ENCODE results near the gene HDAC4. TPM values are rescaled to one million over a fixed set of nuclear protein-coding genes. Genes with fewer than 3 reads are reported as not detected.

HDAC4 gene
- total RNA-seq, 1 donor from 2014 or later, result 33.9 TPM

DNA sequence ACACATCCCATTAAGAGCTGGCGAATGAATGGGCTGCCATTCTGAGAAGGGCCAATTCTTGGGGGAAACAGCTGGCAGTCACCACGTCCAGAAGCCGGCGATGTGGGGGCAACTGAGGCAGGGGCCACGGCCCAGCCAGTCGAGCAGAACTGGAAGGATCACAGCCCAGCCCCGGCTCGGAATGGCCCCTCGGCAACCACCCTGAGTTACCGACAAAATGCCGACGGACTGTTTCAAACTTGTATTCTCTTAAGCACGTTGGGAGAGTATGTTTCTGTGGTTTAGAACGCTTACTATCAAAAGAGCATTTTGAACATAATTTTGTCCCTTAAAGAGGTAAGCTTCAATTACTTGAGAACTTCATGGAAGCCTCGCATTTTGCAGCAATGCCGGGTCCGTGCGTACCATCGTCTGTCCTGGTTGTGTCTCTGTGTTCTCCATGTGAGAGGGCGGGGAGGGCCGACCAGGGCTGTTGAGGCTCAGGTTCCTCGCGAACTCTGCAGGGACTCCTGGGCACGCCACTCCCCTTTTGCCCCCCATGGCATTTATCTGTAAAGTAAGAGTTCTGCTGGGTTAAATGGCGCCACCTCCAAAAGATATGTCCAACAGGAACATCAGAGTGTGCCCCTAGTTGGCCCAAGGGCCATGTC is 397.1 kb downstream of the HDAC4 start:
- ATAC-seq, result no peak

DNA sequence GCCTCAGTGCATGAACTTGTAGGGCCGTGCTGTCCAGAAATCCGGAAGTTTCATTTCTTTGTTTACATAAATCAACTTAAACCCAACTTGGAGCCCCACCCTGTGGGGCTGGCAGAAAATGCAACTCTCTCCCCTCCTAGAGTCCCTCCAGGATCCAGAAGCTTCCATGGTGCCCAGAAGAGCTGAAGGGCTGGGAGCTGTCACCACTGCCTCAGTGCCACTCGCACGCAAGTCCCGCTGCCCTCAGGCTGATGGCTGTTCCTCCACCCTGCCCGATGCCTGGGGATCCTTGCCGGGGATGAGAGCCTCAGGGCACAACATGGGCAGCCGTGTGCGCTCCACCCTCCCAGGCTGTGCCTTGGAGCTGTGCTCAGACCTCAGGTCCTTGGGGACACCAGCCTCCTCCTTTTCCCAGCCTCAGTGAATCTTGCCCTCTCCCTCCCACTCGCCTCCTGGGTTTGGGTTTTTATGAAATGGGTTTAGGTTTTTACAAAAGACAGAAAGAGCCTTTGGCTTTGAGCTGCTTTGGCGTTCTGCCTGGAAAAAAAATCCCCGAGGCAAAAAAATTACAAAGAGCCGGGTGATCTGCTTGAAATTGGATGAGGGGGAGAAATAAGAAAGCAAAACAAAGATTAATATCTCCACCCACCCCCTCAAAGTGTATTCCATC is 397.7 kb downstream of the HDAC4 start:
- no peak for ATAC-seq

DNA sequence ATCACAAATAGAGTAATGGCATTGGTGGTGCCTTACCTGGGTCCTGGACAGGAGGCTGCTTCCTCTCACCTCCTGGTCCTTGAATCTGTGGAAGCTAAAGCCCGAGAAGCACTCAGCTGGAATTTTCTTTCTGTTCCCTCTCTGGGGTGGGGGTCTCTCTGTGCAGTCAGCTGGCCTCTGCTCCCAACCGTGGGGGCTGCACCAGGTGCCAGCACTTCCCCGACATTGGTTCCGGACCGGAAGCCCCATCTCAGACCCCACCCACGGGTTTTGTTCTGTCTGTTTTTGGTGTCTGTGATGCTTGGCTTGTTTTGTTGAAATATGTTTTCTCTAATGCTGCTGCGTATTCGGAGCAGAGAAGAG is 398.2 kb downstream of the HDAC4 start:
- no peak for ATAC-seq

DNA sequence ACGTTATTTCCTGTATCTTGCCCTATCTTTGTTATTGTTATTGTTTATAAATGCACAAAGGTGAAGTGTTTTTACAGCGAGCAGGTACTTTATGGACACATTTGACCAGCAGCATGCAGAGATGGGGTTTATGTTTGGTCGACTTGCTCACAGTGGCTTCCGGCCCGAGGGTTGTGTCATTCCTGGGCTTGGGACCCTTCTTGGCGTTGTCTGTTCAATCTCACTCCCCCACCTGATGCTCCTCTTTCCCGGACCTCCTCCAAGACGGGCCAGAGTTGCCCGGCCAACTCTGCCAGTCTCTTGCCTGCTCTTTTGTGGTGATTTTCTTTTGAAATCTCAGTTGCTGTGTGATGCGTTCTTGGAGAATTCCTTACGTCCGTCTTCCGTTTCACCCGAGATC is 399.0 kb downstream of the HDAC4 start:
- ATAC-seq, result no peak

DNA sequence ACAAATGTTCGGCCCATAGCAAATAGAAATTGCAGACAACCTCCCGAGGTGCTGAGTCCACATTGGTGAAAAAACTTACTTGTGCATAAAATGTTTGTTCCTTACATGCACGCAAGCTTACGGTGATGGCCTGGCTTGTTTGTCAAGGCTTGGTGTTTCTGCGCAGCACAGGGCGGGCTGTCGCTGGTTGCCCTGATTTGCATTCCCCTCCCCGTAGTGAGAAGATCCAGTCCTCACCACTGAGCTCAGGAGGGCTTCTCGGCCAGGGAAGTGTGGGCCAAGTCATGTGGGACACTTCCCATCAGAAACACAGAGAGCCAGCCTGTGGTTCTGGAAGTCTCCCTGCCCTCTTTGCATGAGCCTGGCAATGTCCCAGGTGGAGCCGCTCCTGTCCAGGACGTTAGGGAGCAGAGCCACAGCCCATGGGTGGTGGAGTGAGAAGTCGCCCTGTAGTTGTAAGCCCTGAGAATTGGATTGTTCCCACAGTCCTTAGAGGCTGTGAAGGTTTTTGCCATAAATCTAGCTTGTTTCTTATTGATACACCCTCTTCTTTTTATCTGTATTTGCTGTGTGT is 400.2 kb downstream of the HDAC4 start:
- ATAC-seq, result no peak

DNA sequence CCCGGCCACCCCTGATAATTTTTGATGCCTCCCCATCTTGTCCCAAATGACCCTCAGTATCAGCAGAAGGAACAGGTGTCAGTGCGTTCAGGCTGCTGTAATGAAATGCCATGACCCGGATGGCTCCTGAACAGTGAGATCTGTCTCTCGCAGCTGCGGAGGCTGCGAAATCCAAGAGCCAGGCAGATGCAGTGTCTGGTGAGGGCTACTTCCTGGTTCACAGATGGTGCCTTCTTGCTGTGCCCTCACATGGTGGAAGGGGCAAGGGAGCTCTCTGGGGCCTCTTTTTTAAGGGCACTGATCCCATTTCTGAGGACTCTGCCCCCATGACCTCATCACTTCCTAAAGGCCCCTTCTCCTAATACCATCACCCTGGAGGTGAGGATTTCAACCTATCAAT is 400.7 kb downstream of the HDAC4 start:
- no peak for ATAC-seq

DNA sequence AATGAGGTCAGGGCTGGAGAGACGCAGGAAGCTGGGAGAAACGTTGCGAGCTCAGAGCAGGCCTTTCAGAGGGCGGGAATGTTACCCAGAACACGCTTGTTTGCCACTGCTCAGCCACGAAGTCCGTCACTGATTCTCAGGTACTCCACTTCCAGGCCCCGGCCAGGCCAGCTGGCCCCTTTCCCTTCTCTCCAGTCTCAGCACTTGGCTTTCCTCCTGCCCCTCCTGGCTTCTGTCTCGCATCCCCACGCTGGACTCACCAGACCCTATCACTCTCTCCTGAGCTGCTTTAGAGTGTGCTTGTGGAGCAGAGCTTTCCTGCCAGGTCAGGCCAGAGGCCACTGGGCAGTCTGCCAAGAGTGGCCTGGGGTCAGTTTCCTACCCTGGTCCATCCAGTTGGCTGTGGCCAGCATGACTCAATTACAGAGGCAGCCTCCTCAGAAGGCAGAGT is 401.5 kb downstream of the HDAC4 start:
- ATAC-seq, result no peak

DNA sequence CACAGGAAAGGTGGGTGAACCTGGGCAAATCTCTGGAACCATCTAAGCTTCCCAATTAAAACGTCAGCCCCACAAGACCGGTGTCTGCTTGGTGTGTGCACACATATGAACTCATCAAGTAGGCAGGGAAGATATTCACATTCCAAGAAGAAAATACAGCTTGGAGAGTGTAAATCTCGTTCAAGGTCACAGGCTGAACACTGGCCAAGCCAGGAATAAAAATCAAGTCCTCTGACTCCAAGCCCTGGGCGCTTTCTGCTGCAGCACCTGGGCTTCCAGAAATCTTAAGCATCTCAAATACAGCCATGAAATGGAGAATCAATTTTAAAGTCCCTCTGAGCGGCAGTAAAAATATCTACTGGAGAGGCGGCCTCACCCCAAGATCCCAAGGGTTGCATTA is 402.0 kb downstream of the HDAC4 start:
- ATAC-seq, result no peak
